AG04450 (cell line): Measurements from ENCODE around the gene SEMA6D. TPM values are rescaled to one million over a fixed set of nuclear protein-coding genes. Genes with fewer than 3 reads are reported as not detected.
"Not testable (repeated sequence)": the region's sequence is repeated elsewhere in the genome, so short reads cannot be mapped to it uniquely, and the experiment has no call there.

Source experiments
- CTCF ChIA-PET: fragments of 300-600, 350-600 bp; formaldehyde crosslinking; extraction: SDS; loops from one replicate; lab custom pipeline; 2022; ENCODE audit warnings: antibody characterized with exemption, inconsistent platforms; lab: Charles Lee
- POLR2A ChIA-PET: fragments of 350-600 bp; formaldehyde crosslinking; extraction: SDS; loops from one replicate; lab custom pipeline; 2021; ENCODE audit warnings: antibody characterized with exemption, inconsistent platforms; lab: Yijun Ruan, JAX
- DNase-seq: peaks from one replicate; pipeline ENCODE4 v3.0.0-alpha.2; 2011; ENCODE audit warnings: low read depth, low spot score
- H3K27ac ChIP-seq: one replicate; pipeline ENCODE4 v1.5.1; 2012; ENCODE audit warnings: low read depth, low read length, control low read depth
- H3K27me3 ChIP-seq: one replicate; pipeline ENCODE4 v1.6.0; 2012; ENCODE audit warnings: low read length; ENCODE audit not compliant: control insufficient read depth, insufficient read depth
- H3K4me3 ChIP-seq: 2 replicates; pipeline ENCODE4 v1.5.1; 2011; ENCODE audit warnings: mild to moderate bottlenecking, low read depth, low read length, control low read depth
- H3K9me3 ChIP-seq: 2 replicates; pipeline ENCODE4 v1.5.1; 2012; ENCODE audit warnings: low read length; ENCODE audit not compliant: control insufficient read depth, insufficient read depth
- CTCF ChIP-seq: IDR thresholded peaks from 2 replicates; pipeline ENCODE4 v1.5.1; 2011; ENCODE audit warnings: low read depth, low read length, control low read depth, inconsistent platforms
- polyA plus RNA-seq: library from polyadenylated mRNA; depleted of rRNA; stranded (reverse); fragments of >200 nt; gene quantifications from 2 replicates; pipeline ENCODE4 v1.2.3, GENCODE V29; 2011

Gene SEMA6D
- polyA plus RNA-seq, 1 experiment, result 10.7 TPM

- ChIA-PET POLR2A (no interaction called here), CTCF (no interaction called here)
- no peaks in the 10 kb centered on the region for H3K27me3 ChIP-seq
- H3K4me3 ChIP-seq, result no peak overlapping the region
- H3K27ac ChIP-seq, result no peak overlapping the region
- no peak for DNase-seq
- no peaks in the 10 kb centered on the region for H3K9me3 ChIP-seq
- no peak for TF ChIP-seq CTCF
Observed at GRCh38 chr15:47731230-47731629, 13.9 kb downstream of the SEMA6D start.

GRCh38 chr15:47732248-47732647 is 14.9 kb downstream of the SEMA6D start:
- TF ChIP-seq CTCF, result no peak
- no peak overlapping the region for H3K27ac ChIP-seq
- ChIA-PET CTCF (no interaction called here), POLR2A (no interaction called here)
- no peaks in the 10 kb centered on the region for H3K9me3 ChIP-seq
- no peak overlapping the region for H3K4me3 ChIP-seq
- H3K27me3 ChIP-seq, result no peaks in the 10 kb centered on the region
- DNase-seq, result no peak

- no peak for DNase-seq
- CTCF ChIA-PET, result interaction anchor here (0.6 kb wide), 1 partner anchor 15 kb away, joined by 4 read pairs; the partner anchor contains the start of gene SEMA6D
- H3K9me3 ChIP-seq, result no peaks in the 10 kb centered on the region
- no peak overlapping the region for H3K27ac ChIP-seq
- no peaks in the 10 kb centered on the region for H3K27me3 ChIP-seq
- no peak for TF ChIP-seq CTCF
- POLR2A ChIA-PET, result no interaction called here
- no peak overlapping the region for H3K4me3 ChIP-seq
Observed at GRCh38 chr15:47733085-47733484, 15.8 kb downstream of the SEMA6D start.

- no peak overlapping the region for H3K27ac ChIP-seq
- CTCF ChIA-PET, result interaction anchor here (0.5 to 2.6 kb wide), 4 partner anchors 10 to 541 kb away, joined by 3 to 9 read pairs (median 6); no protein-coding TSS in a partner anchor
- H3K27me3 ChIP-seq, result no peaks in the 10 kb centered on the region
- no peak overlapping the region for H3K4me3 ChIP-seq
- no peaks in the 10 kb centered on the region for H3K9me3 ChIP-seq
- no peak for TF ChIP-seq CTCF
- POLR2A ChIA-PET, result interaction anchor here (1.5 kb wide), 1 partner anchor 18 kb away, joined by 7 read pairs; the partner anchor contains the start of gene SEMA6D
- DNase-seq, result no peak
Observed at GRCh38 chr15:47736143-47736786, 19.0 kb downstream of the SEMA6D start.

- ChIA-PET CTCF (interaction anchor here (1.3 to 2.6 kb wide), 2 partner anchors 250 to 542 kb away, joined by 6 to 8 read pairs; no protein-coding TSS in a partner anchor), POLR2A (no interaction called here)
- no peaks in the 10 kb centered on the region for H3K27me3 ChIP-seq
- no peak overlapping the region for H3K27ac ChIP-seq
- H3K4me3 ChIP-seq, result no peak overlapping the region
- no peak for TF ChIP-seq CTCF
- no peaks in the 10 kb centered on the region for H3K9me3 ChIP-seq
- DNase-seq, result no peak
Observed at GRCh38 chr15:47737477-47737876, 20.2 kb downstream of the SEMA6D start.

- H3K27me3 ChIP-seq, H3K9me3 ChIP-seq, POLR2A ChIA-PET, H3K27ac ChIP-seq, H3K4me3 ChIP-seq, DNase-seq: not testable (repeated sequence)
- CTCF ChIA-PET, result interaction anchor here (1.3 to 2.6 kb wide), 2 partner anchors 250 to 543 kb away, joined by 6 to 8 read pairs; no protein-coding TSS in a partner anchor
Observed at GRCh38 chr15:47738144-47738825, 21.0 kb downstream of the SEMA6D start.
